Loucy (cell line): ENCODE results near the gene UVRAG.

Experiments
- EZH2phosphoT487 ChIP-seq: fragments of 200-600 bp; IDR thresholded peaks from 2 replicates; pipeline ENCODE4 v1.6.1; 2018; ENCODE audit warnings: antibody characterized with exemption, mild to moderate bottlenecking, moderate library complexity, borderline replicate concordance
- TF ChIP-seq, protein P1 (sequence below): fragments of 200-600 bp; sonication (generic); conservative IDR thresholded peaks from 2 replicates; pipeline ENCODE4 v1.5.1; 2014; ENCODE audit warnings: mild to moderate bottlenecking, antibody characterized with exemption, low read length

DNA sequence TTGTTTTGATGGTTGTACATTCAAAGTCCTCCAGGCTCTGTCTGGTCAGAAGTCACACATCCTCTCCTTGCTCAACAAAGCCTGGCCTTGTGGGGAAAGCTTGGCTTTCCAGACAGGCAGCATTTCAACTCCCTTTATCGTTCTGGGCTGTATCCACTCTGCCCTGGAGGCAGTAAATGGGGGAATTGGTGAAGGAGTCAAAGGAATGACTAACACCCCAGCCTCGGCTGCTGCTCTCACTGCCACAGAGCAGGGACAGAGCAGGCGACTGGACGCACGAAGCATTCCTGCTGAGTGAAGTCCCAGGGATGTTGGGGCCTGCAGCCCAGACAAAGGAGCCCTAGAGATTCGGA, 338.5 kb downstream of the UVRAG start:
- TF ChIP-seq, protein P1, sequence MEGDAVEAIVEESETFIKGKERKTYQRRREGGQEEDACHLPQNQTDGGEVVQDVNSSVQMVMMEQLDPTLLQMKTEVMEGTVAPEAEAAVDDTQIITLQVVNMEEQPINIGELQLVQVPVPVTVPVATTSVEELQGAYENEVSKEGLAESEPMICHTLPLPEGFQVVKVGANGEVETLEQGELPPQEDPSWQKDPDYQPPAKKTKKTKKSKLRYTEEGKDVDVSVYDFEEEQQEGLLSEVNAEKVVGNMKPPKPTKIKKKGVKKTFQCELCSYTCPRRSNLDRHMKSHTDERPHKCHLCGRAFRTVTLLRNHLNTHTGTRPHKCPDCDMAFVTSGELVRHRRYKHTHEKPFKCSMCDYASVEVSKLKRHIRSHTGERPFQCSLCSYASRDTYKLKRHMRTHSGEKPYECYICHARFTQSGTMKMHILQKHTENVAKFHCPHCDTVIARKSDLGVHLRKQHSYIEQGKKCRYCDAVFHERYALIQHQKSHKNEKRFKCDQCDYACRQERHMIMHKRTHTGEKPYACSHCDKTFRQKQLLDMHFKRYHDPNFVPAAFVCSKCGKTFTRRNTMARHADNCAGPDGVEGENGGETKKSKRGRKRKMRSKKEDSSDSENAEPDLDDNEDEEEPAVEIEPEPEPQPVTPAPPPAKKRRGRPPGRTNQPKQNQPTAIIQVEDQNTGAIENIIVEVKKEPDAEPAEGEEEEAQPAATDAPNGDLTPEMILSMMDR, result no peak
- no peak for TF ChIP-seq EZH2phosphoT487
